ENCODE measurements around the gene GMDS.

GRCh38 chr6:1726341-1726768 lies 519.0 kb downstream of the GMDS start:
- TF ChIP-seq EZH2 (IDR thresholded peaks at IDR 0.05; ENCODE audit: borderline replicate concordance, low read depth, low read length, severe bottlenecking) = no peak
- TF ChIP-seq, protein P1, sequence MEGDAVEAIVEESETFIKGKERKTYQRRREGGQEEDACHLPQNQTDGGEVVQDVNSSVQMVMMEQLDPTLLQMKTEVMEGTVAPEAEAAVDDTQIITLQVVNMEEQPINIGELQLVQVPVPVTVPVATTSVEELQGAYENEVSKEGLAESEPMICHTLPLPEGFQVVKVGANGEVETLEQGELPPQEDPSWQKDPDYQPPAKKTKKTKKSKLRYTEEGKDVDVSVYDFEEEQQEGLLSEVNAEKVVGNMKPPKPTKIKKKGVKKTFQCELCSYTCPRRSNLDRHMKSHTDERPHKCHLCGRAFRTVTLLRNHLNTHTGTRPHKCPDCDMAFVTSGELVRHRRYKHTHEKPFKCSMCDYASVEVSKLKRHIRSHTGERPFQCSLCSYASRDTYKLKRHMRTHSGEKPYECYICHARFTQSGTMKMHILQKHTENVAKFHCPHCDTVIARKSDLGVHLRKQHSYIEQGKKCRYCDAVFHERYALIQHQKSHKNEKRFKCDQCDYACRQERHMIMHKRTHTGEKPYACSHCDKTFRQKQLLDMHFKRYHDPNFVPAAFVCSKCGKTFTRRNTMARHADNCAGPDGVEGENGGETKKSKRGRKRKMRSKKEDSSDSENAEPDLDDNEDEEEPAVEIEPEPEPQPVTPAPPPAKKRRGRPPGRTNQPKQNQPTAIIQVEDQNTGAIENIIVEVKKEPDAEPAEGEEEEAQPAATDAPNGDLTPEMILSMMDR (IDR thresholded peaks at IDR 0.05; ENCODE audit: extremely low read depth in 1 of 2, insufficient read depth in 1 of 2, low read depth in 1 of 2, low read length in 2 of 2) = no peak
- no peak for TF ChIP-seq POLR2A (IDR thresholded peaks at IDR 0.05; ENCODE audit: low read depth, low read length)

Measured in endothelial cell of umbilical vein (primary cell).